DOHH2 (cell line): Measurements from ENCODE around the gene KIF2C.
"Not testable (repeated sequence)": the region's sequence is repeated elsewhere in the genome, so short reads cannot be mapped to it uniquely, and the experiment has no call there.

Experiments used
- EZH2phosphoT487 ChIP-seq: fragments of 200-600 bp; sonication (generic); IDR thresholded peaks from 2 replicates; pipeline ENCODE4 v1.6.1; 2017; ENCODE audit warnings: borderline replicate concordance, mild to moderate bottlenecking, antibody characterized with exemption, low read length, moderate library complexity, mixed read lengths
- TF ChIP-seq, protein P1 (sequence below): fragments of 200-600 bp; sonication (generic); IDR thresholded peaks from one replicate; pipeline ENCODE4 v1.5.1; 2014; ENCODE audit warnings: antibody characterized with exemption, mild to moderate bottlenecking, low read depth, low read length; ENCODE audit not compliant: poor library complexity, severe bottlenecking

DNA sequence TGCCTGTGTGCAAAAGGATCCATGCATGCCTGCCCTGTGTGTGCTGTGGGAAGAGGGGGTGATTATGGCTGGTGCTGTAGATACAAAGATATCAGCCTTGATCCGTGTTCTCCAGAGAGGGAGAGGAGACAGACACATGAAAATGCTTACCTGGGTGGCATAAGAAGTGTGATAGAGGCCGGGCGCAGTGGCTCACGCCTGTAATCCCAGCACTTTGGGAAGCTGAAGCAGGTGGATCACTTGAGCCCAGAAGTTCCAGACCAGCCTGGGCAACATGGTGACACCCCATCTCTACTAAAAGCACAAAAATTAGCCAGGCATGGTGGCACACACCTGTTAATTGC lies 71.1 kb downstream of the KIF2C start:
- TF ChIP-seq, protein P1, sequence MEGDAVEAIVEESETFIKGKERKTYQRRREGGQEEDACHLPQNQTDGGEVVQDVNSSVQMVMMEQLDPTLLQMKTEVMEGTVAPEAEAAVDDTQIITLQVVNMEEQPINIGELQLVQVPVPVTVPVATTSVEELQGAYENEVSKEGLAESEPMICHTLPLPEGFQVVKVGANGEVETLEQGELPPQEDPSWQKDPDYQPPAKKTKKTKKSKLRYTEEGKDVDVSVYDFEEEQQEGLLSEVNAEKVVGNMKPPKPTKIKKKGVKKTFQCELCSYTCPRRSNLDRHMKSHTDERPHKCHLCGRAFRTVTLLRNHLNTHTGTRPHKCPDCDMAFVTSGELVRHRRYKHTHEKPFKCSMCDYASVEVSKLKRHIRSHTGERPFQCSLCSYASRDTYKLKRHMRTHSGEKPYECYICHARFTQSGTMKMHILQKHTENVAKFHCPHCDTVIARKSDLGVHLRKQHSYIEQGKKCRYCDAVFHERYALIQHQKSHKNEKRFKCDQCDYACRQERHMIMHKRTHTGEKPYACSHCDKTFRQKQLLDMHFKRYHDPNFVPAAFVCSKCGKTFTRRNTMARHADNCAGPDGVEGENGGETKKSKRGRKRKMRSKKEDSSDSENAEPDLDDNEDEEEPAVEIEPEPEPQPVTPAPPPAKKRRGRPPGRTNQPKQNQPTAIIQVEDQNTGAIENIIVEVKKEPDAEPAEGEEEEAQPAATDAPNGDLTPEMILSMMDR: not testable (repeated sequence)
- not testable (repeated sequence) for TF ChIP-seq EZH2phosphoT487
